ENCODE results near the gene NFIA. TPM values are rescaled to one million over a fixed set of nuclear protein-coding genes. Genes with fewer than 3 reads are reported as not detected.

NFIA gene
- total RNA-seq, 1 donor from 2014 or later, result 0.20 TPM

- intact Hi-C loops (cut with micrococcal nuclease), result no loop called here
Measured at GRCh38 chr1:61419196-61419595, 336.8 kb downstream of the NFIA start.

- intact Hi-C loops (cut with micrococcal nuclease), result no loop called here
Measured at GRCh38 chr1:61419657-61420056, 337.3 kb downstream of the NFIA start.

- intact Hi-C loops (cut with micrococcal nuclease), result no loop called here
Measured at GRCh38 chr1:61420243-61420642, 337.9 kb downstream of the NFIA start.

- intact Hi-C loops (cut with micrococcal nuclease), result no loop called here
Measured at GRCh38 chr1:61420909-61421835, 338.8 kb downstream of the NFIA start.

- intact Hi-C loops (cut with micrococcal nuclease), result no loop called here
Measured at GRCh38 chr1:61423643-61424042, 341.3 kb downstream of the NFIA start.

DNA sequence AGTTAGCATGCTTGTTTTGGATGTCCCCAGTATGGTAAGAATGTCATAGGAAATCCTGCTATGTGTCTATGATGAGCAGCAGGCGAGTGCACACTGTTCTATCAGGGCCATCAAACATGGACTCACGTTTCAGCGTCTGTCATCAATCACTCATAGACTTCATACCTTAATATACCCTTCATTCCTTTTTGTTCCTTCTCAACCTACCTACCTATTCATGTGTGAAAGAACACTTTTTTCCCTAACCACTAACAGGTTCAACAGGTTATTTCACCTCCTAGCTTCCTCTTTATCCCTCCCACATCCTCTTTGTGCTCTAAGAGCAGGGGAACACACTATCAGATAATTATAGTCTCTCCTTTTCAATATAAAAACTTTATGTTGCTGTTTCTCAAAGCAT, 342.0 kb downstream of the NFIA start:
- intact Hi-C loops (cut with micrococcal nuclease), result no loop called here

DNA sequence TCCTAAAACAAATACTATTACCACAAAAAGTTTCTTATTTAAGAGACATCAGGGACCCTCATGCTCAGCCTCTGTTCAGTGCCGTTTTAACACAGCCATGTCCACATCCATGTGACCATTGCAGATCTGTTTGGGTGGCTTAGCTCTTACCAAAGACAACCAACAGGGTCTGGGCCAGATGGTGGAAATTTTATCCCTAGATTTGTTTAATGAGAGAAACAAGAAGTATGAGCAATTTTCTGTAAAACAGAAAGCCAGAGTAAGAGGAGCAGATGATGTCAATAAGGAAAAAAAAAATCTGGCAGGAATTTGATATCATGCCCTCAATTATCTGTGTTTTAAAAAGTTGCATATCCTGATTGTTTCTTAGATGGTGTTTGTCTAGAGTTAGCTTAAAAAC, 342.7 kb downstream of the NFIA start:
- intact Hi-C loops (cut with micrococcal nuclease), result no loop called here

DNA sequence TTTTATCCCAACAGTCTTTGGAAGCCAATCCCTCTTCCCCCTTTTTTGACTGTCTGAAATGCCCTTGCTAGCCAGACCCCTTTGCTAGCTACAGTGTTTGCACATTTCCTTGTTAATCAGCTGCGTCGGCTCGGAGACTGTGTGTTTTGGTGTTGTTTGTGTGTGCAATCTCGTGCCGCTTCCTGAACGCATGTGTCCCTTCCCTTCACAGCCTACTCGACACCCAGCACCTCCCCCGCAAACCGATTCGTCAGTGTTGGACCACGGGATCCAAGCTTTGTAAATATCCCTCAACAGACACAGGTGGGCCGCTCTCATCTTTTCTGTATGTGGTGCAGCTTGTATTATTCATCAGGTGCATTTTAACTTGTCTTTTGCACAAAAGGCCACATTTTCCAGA, 343.9 kb downstream of the NFIA start:
- intact Hi-C loops (cut with micrococcal nuclease), result no loop called here

DNA sequence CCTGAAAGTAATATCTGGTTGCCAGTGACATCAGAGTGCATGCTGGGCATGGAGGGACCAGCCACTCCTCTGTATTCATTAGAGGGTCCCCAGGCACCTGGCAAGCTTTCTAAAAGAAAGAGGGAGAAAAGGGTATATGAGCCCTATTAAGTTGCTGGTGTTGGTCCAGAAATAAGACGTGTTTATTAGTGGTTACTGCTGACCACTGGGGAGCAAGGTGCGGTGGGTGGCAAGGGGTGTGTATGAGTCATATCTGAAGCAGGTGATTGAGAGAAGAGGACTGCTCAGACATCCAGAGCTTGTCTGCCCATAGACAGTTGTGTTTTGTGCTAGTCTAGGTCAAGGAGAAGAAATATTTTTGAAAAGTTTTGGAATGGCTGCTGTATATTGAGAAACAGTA, 344.5 kb downstream of the NFIA start:
- intact Hi-C loops (cut with micrococcal nuclease), result no loop called here

DNA sequence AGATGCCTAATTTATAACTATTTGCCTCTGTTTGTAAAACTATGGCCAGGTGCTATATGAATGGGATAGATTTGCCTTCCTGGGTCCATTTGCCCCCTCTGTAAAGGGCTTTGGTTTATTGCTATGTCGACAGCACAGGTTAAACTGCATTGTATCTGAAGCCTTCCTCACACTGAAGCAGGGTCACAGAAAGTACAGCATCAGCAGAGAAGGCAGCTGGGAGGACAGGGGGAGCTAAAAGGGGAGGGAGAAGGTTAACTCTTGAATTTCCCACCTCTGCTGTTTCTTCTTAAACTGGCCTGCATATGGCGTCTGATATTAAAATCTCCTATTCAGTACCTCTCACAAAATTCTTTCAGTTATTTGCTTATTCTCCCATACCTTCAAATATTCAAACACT, 345.1 kb downstream of the NFIA start:
- intact Hi-C loops (cut with micrococcal nuclease), result no loop called here

GRCh38 chr1:61428146-61428545, 345.8 kb downstream of the NFIA start:
- intact Hi-C loops (cut with micrococcal nuclease), result no loop called here

DNA sequence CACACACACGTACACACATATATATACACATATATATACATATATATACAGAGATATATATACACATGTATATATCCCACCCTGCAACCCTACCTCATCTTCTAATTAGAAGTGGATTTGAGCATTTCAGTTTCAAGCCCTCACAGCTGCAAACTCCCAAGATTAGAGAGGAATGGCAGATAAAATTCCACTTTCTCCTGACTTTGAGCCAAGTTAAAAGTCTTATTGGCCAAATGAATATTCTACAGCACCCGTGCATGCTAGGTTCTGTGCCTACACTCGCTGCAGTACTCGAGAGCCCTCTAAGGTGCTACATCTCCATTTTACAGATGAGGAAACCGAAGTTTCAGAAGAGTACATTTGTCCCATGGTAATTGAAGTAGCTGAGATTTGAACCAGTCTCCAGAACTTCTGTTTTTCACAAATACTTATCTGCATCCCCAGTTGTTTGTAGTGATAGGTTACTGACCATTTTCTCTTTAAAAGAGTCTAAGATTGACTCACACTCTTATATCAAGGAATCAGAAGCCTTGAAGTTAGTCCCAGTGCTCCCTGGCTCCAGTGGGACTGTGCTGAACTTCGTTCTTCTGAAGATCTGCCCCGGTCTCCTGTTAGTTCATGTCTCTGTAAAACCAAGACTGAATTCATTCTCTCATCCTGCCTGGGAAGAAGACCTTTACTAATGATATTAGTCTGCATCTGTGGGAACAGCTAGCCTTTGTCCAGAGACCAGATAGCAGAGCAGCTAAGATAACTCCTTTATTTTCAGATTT, 350.4 kb downstream of the NFIA start:
- intact Hi-C loops (cut with micrococcal nuclease), result no loop called here

GRCh38 chr1:61433646-61434045, 351.3 kb downstream of the NFIA start:
- intact Hi-C loops (cut with micrococcal nuclease), result no loop called here

- intact Hi-C loops (cut with micrococcal nuclease), result no loop called here
Measured at GRCh38 chr1:61434276-61434675, 351.9 kb downstream of the NFIA start.

DNA sequence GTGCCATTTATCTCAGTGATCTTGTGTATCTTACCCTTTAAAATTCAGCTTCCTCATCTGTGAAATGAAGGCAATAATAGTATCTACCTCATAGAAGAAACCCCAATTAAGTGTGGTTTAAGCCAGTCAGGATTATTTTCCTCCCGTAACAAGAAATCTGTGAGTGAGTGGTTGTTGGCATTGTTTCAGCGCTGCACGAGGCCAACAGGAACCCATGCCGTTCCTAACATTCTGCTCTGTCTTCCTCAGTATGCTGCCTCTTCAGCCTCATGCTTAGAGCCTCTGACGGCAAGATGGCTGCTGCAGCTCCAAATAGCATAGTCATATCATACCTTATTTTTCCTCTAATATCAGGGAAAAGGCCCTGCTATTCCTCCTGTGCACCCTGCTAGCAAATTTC, 352.9 kb downstream of the NFIA start:
- intact Hi-C loops (cut with micrococcal nuclease), result no loop called here

DNA sequence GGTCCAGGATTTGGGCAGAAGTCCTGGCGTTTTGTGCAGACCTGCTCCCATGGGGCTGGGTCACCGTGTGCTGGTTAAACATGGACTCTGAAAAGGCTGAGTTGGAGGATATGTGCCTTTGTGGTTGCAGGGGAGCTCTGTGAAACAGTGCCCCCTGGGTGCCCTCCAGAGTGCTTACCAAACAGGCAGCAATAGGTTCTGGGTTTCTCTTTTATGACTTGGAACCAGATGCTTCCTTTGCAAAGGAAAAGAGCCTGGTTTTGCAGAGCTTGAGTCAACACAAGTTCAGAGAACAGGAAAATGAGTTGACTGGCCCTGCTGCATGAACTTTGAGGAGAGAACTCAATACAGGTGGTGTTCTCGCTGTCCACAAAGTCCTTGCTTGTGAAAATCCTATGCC, 353.7 kb downstream of the NFIA start:
- intact Hi-C loops (cut with micrococcal nuclease), result no loop called here

DNA sequence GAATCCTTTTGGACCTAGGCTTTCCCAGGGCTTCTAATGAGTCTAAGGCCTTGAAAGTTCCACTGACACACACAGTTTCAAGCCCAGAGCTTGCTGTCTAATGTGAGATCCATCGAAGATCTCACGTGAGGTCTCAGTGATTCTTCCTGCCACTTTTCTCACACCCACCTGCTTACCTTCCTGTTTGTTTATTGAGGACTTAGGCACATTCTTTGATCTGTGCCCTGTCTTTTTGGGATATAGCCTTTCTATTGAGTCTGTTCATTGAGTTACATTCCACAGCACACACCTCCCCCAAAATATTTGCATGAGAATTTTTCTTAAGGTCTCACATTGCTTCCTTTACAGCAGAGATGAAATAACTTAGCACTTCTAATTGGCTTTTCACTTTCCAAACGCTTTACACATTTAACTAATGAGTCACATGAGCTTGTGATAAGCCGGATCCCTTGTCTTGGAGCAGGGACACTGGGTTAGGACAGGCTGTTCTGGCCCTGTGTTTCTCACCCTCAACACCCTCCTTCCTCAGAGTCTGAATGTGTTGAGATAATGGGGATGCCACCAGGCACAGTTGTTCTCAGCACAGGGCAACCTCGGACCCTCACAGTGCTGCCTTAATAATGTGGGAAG, 354.2 kb downstream of the NFIA start:
- intact Hi-C loops (cut with micrococcal nuclease), result no loop called here

GRCh38 chr1:61439234-61439633, 356.9 kb downstream of the NFIA start:
- intact Hi-C loops (cut with micrococcal nuclease), result no loop called here

GRCh38 chr1:61441723-61442262, 359.4 kb downstream of the NFIA start:
- intact Hi-C loops (cut with micrococcal nuclease), result no loop called here

DNA sequence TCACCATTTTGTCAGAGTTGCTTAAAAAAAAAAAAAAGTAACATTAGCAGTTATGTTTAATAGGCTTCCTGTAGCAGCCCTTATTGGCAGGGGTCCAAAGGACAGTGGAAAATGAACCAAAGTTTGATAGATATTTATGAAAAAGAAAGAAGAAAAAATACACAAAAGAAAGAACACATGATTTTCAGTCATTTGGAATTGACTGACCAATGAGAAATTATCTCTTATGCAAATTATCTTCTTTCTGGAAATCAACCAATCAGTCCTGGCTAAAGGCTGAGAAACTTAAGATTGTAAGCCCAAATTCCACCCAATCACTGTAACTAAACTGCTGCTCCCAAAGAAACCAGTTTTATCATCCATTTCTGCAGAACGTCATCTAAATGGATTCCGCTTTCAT, 360.2 kb downstream of the NFIA start:
- intact Hi-C loops (cut with micrococcal nuclease), result no loop called here

GRCh38 chr1:61444288-61444687, 361.9 kb downstream of the NFIA start:
- intact Hi-C loops (cut with micrococcal nuclease), result no loop called here
